CD14-positive monocyte (primary cell): ENCODE measurements around the gene PRKCA. TPM values are rescaled to one million over a fixed set of nuclear protein-coding genes. Genes with fewer than 3 reads are reported as not detected.

ENCODE experiments used
- DNase-seq, 3 donors: peaks; one replicate each; pipeline ENCODE4 v3.0.0-alpha.2; 2011 to 2022
- H2AFZ ChIP-seq: 2 replicates; pipeline ENCODE4 v1.6.0; 2012; ENCODE audit warnings: mild to moderate bottlenecking, low read depth, low read length, inconsistent platforms; ENCODE audit not compliant: insufficient read depth, poor library complexity, severe bottlenecking
- H3K27ac ChIP-seq, 2 donors: 1 replicate in 1 of 2; 2 replicates in 1 of 2; pipeline ENCODE4 v1.5.1; 2012 to 2013; ENCODE audit warnings: low read length in 2 of 2, control low read depth in 1 of 2, inconsistent platforms in 1 of 2, low read depth in 1 of 2, mild to moderate bottlenecking in 1 of 2
- H3K27me3 ChIP-seq, 2 donors: one replicate each; pipeline versions ENCODE4 v1.6.0 to v1.6.1; 2011 to 2013; ENCODE audit warnings: low read length in 2 of 2; ENCODE audit not compliant: control insufficient read depth in 2 of 2, insufficient read depth in 2 of 2
- H3K36me3 ChIP-seq, 2 donors: replicated peaks in 1 of 2; 1 replicate in 1 of 2; 2 replicates in 1 of 2; pipeline versions ENCODE4 v1.5.1 to v1.6.1; 2012 to 2013; ENCODE audit warnings: low read length in 2 of 2, control low read depth in 1 of 2, inconsistent platforms in 1 of 2, mild to moderate bottlenecking in 1 of 2; ENCODE audit not compliant: insufficient read depth in 2 of 2, control insufficient read depth in 1 of 2
- H3K4me1 ChIP-seq, 2 donors: 1 replicate in 1 of 2; 2 replicates in 1 of 2; pipeline versions ENCODE4 v1.5.1 to v1.6.1; 2012 to 2013; ENCODE audit warnings: low read length in 2 of 2, control low read depth in 1 of 2, inconsistent platforms in 1 of 2, mild to moderate bottlenecking in 1 of 2, moderate library complexity in 1 of 2; ENCODE audit not compliant: insufficient read depth in 2 of 2, control insufficient read depth in 1 of 2
- H3K4me2 ChIP-seq: replicated peaks from 2 replicates; pipeline ENCODE3; 2012; ENCODE audit warnings: low read length, moderate library complexity, mild to moderate bottlenecking; ENCODE audit not compliant: poor library complexity, severe bottlenecking; ENCODE audit errors: extremely low read depth
- H3K4me3 ChIP-seq, 3 experiments: fragments of 200-600 bp in 1 of 3; sonication (generic) in 1 of 3; replicated peaks in 1 of 3; 1 replicate in 2 of 3; 2 replicates in 1 of 3; pipeline ENCODE4 v1.5.1; 2011 to 2013; ENCODE audit warnings: low read length in 3 of 3, mild to moderate bottlenecking in 3 of 3, control low read depth in 2 of 3, low read depth in 2 of 3, inconsistent platforms in 1 of 3, moderate library complexity in 1 of 3
- H3K79me2 ChIP-seq: 2 replicates; pipeline ENCODE4 v1.6.0; 2012; ENCODE audit warnings: mild to moderate bottlenecking, control low read depth, inconsistent platforms, low read length, moderate library complexity; ENCODE audit not compliant: insufficient read depth
- H3K9ac ChIP-seq: 2 replicates; pipeline ENCODE4 v1.6.0; 2017; ENCODE audit warnings: low read length, mild to moderate bottlenecking; ENCODE audit not compliant: insufficient read depth, poor library complexity, severe bottlenecking
- H3K9me3 ChIP-seq, 2 donors: replicated peaks in 1 of 2; 1 replicate in 1 of 2; 2 replicates in 1 of 2; pipeline versions ENCODE4 v1.5.1 to v1.6.1; 2012 to 2013; ENCODE audit warnings: low read length in 2 of 2, control low read depth in 1 of 2; ENCODE audit not compliant: control insufficient read depth in 1 of 2, insufficient read depth in 1 of 2
- H4K20me1 ChIP-seq: 2 replicates; pipeline ENCODE4 v1.6.0; 2012; ENCODE audit warnings: mild to moderate bottlenecking, low read length, control low read depth, moderate library complexity; ENCODE audit not compliant: insufficient read depth
- H3K27ac Mint-ChIP-seq, 7 donors: one replicate each; pipeline ENCODE4 v1.8.0; 2020; ENCODE audit warnings: mild to moderate bottlenecking in 7 of 7, mixed read lengths in 7 of 7, moderate library complexity in 6 of 7, inconsistent platforms in 2 of 7
- H3K27me3 Mint-ChIP-seq, 3 donors: one replicate each; pipeline ENCODE4 v1.8.0; 2021 to 2022; ENCODE audit warnings: low read depth in 3 of 3, mild to moderate bottlenecking in 3 of 3, mixed read lengths in 3 of 3, moderate library complexity in 3 of 3, inconsistent platforms in 1 of 3
- H3K36me3 Mint-ChIP-seq, 2 donors: one replicate each; pipeline ENCODE4 v1.8.0; 2020; ENCODE audit warnings: mixed read lengths in 2 of 2, inconsistent platforms in 1 of 2, mild to moderate bottlenecking in 1 of 2
- H3K4me1 Mint-ChIP-seq: one replicate; pipeline ENCODE4 v1.8.0; 2020; ENCODE audit warnings: mild to moderate bottlenecking, mixed read lengths
- H3K4me3 Mint-ChIP-seq, 2 donors: one replicate each; pipeline ENCODE4 v1.8.0; 2020; ENCODE audit warnings: mild to moderate bottlenecking in 2 of 2, mixed read lengths in 2 of 2, moderate library complexity in 1 of 2
- H3K9me3 Mint-ChIP-seq, 7 donors: one replicate each; pipeline ENCODE4 v1.8.0; 2020 to 2022; ENCODE audit warnings: mixed read lengths in 7 of 7, mild to moderate bottlenecking in 6 of 7, moderate library complexity in 6 of 7, inconsistent platforms in 2 of 7
- WGBS: methylation state at CpG from one replicate; pipeline ENCODE4 v1.1.5; 2013; ENCODE audit warnings: missing lambda C conversion rate; ENCODE audit not compliant: insufficient coverage; 5-methylcytosine and 5-hydroxymethylcytosine counted together
- intact Hi-C, 2 donors: fragments of 100-400 bp; cut with micrococcal nuclease; formaldehyde crosslinking; loops; one replicate each; pipeline versions ENCODE4 v1.15.0 to v1.15.1; 2023
- polyA plus RNA-seq, 3 donors: library from polyadenylated mRNA; depleted of rRNA in 1 of 3; unstranded in 2 of 3; stranded (reverse) in 1 of 3; fragments of 300-500 nt in 2 of 3; fragments of >200 nt in 1 of 3; fragmentation: Illumina TruSeq in 2 of 3; gene quantifications; 1 replicate in 2 of 3; 2 replicates in 1 of 3; pipeline ENCODE4 v1.2.3, GENCODE V29; 2012 to 2021
- TF ChIP-seq, protein P1 (sequence below): fragments of 200-600 bp; IDR thresholded peaks from one replicate; pipeline ENCODE4 v1.8.0; 2022; ENCODE audit warnings: antibody characterized with exemption, mild to moderate bottlenecking

PRKCA gene
- polyA plus RNA-seq, 3 donors: 0.22 to 7.1 (median 0.30) TPM

DNA sequence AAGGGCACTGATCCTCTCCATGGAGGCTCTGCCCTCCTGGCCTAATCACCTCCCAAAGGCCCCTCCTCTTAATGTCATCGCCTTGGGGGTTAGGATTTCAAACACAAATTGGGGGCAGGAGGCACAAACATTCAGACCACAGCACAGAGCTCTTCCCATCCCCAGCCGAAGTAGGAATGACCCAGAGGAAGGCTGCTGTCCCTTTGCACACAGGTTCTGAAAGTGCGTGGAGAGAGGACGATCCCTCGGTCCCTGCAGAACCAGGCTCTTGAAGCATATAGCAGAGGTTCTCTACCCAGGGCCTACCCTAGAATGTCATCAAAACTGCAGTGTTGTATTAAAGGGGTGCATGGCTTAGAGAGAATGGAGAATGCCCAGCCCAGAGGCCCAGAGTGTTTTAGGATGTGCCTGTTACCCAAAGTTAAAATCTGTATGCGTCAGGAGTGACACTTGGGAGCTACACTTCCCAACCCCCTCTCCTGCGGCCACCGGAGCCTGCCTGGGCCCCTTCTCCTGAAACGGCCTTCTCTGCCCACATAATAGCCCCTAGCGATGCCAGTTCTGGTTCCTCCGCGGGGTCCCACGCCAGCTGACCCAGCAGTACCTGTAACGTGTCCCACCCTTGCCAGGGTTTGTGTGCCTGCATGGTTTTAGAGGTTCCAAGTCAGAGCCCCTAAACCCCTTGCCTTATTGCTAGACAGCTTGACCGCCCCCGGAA, 373.0 kb downstream of the PRKCA start:
- Histone ChIP-seq H3K27ac (no peak overlapping the region), H3K27me3 (no peaks in the 10 kb centered on the region), H4K20me1 (no peaks in the 10 kb centered on the region), H3K9ac (no peak overlapping the region), H3K36me3 (no peaks in the 10 kb centered on the region), H3K79me2 (no peaks in the 10 kb centered on the region), H3K4me2 (no peak overlapping the region), H3K9me3 (peaks cover 0 to 4% of the 10 kb centered on the region in 2 donors), H3K4me1 (no peaks in the 10 kb centered on the region), H2AFZ (no peak overlapping the region), H3K4me3 (no peak overlapping the region)
- Mint-ChIP-seq H3K27me3 (peaks cover 0 to 2% (median 1%) of the 10 kb centered on the region in 3 donors), H3K9me3 (peaks cover 0 to 8% (median 3%) of the 10 kb centered on the region in 7 donors), H3K4me1 (no peaks in the 10 kb centered on the region), H3K27ac (no peak overlapping the region), H3K36me3 (peaks cover 11 to 12% of the 10 kb centered on the region in 2 donors), H3K4me3 (no peak overlapping the region)
- TF ChIP-seq, protein P1, sequence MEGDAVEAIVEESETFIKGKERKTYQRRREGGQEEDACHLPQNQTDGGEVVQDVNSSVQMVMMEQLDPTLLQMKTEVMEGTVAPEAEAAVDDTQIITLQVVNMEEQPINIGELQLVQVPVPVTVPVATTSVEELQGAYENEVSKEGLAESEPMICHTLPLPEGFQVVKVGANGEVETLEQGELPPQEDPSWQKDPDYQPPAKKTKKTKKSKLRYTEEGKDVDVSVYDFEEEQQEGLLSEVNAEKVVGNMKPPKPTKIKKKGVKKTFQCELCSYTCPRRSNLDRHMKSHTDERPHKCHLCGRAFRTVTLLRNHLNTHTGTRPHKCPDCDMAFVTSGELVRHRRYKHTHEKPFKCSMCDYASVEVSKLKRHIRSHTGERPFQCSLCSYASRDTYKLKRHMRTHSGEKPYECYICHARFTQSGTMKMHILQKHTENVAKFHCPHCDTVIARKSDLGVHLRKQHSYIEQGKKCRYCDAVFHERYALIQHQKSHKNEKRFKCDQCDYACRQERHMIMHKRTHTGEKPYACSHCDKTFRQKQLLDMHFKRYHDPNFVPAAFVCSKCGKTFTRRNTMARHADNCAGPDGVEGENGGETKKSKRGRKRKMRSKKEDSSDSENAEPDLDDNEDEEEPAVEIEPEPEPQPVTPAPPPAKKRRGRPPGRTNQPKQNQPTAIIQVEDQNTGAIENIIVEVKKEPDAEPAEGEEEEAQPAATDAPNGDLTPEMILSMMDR: no peak
- WGBS: 98% methylated on average over 14 of the region's 16 CpGs
- no peak for DNase-seq
- intact Hi-C loops: no loop called here

DNA sequence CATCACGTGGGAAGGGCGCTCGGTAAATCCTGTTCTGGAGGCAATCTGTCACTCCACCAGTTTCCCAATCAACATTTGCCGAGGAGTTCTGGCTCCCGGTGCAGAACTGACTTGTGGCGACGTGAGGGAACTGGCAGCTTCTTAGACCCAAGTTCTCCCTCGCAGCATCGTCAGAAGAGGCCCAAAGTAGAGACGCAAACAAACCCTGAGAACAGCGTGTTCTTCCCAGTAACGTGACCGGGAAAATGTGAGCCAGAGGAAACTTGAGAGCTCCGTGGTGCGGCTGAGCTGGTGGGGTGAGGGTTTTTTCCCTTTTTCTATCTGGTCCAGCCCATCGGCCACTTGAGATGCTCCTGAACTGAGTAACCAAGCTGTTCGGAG, 373.6 kb downstream of the PRKCA start:
- no peaks in the 10 kb centered on the region for H3K79me2 ChIP-seq
- no peaks in the 10 kb centered on the region for H3K4me1 Mint-ChIP-seq
- H3K4me3 ChIP-seq: no peak overlapping the region
- no peaks in the 10 kb centered on the region for H4K20me1 ChIP-seq
- no peak for DNase-seq
- H3K27ac ChIP-seq: no peak overlapping the region
- H3K9me3 Mint-ChIP-seq: peaks cover 0 to 8% (median 3%) of the 10 kb centered on the region in 7 donors
- no peak overlapping the region for H3K4me2 ChIP-seq
- WGBS: 96% methylated on average over 13 of the region's 17 CpGs
- no peaks in the 10 kb centered on the region for H3K27me3 ChIP-seq
- TF ChIP-seq, protein P1: no peak
- H3K4me3 Mint-ChIP-seq: no peak overlapping the region
- no peaks in the 10 kb centered on the region for H3K36me3 ChIP-seq
- intact Hi-C loops: no loop called here
- H3K27me3 Mint-ChIP-seq: peaks cover 0 to 2% (median 1%) of the 10 kb centered on the region in 3 donors
- H3K4me1 ChIP-seq: no peaks in the 10 kb centered on the region
- no peak overlapping the region for H3K9ac ChIP-seq
- no peak overlapping the region for H2AFZ ChIP-seq
- H3K36me3 Mint-ChIP-seq: peaks cover 11 to 12% of the 10 kb centered on the region in 2 donors
- no peak overlapping the region for H3K27ac Mint-ChIP-seq
- peaks cover 0 to 4% of the 10 kb centered on the region in 2 donors for H3K9me3 ChIP-seq
